ENCODE measurements around the gene DIPK1B. TPM values are rescaled to one million over a fixed set of nuclear protein-coding genes. Genes with fewer than 3 reads are reported as not detected.

The DIPK1B gene
- total and polyA plus RNA-seq, 10 of the 15 experiments (the other 5 are each of a cell fraction or from before 2014, with no cell fraction given) = 0.08 to 0.28 (median 0.13) TPM; not detected in 3

DNA sequence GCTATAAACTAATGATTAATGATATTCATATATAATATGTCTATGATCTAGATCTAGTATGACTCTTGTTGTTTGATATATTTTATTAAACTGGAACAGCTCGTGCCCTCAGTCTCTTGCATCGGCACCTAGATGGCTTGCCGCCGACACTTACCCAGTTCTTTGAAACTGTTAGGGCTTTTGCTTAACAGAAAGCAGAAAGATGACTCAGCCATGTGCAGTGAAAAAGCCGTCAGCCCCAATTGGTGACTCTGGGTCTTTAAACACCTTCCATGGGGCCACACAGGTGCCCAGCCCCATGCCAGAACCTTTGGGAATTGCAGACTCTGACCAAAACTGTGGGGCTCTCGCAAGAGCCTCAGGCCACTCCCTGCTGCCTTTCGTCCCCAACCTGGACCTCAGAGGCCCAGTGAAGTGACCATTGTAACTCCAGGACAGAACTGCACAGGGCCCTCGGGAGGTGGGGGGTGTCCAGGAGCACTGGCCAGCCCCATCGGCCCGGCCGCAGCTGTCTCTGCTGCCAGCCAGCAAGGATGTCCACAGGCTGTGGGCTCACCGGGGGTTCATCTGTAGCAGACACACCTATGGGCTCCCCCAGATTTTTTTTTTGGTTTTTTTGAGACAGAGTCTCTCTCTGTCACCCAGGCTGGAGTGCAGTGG, 22.6 kb downstream of the DIPK1B start:
- FAIRE-seq = no peak
- whole genome bisulfite sequencing (ENCODE audit: insufficient coverage, insufficient replicate concordance, low lambda C conversion rate, missing lambda C conversion rate) = 60% methylated on average over 11 of the region's 12 CpGs
- CTCF ChIA-PET = no interaction called here

More for the DNA sequence above, 22.6 kb downstream of the DIPK1B start:
- Histone ChIP-seq H3K4me1 (ENCODE audit: control insufficient read depth, insufficient read depth, low read length) (no peaks in the 10 kb centered on the region), H3K27ac (ENCODE audit: control insufficient read depth, insufficient read depth) (no peak overlapping the region), H3K9me3 (replicated peaks; ENCODE audit: control insufficient read depth, insufficient read depth, low read length) (no peaks in the 10 kb centered on the region), H3K4me3 (no peak overlapping the region), H4K20me1 (ENCODE audit: control insufficient read depth, insufficient read depth) (no peaks in the 10 kb centered on the region), H3K36me3 (ENCODE audit: control insufficient read depth in 2 of 2, insufficient read depth in 2 of 2, low read length in 1 of 2) (no peaks in the 10 kb centered on the region), H3K4me2 (ENCODE audit: control insufficient read depth, insufficient read depth) (no peak overlapping the region), H3K27me3 (replicated peaks in 1 of 2; ENCODE audit: control insufficient read depth in 2 of 2, insufficient read depth in 2 of 2, low read length in 1 of 2) (no peaks in the 10 kb centered on the region), H2AFZ (ENCODE audit: control insufficient read depth, low read depth, low read length) (no peak overlapping the region), H3K9ac (ENCODE audit: control insufficient read depth, insufficient read depth, low read length) (no peak overlapping the region), H3K79me2 (ENCODE audit: control insufficient read depth, insufficient read depth, low read length) (peaks cover under 1% of the 10 kb centered on the region; the same call in 1 of the 2 replicates)
- RAD21 ChIA-PET (ENCODE audit: unreplicated experiment) = no interaction called here
- no peak for DNase-seq (ENCODE audit: low read depth, low spot score)
- intact Hi-C loops (cut with micrococcal nuclease; ENCODE audit: unreplicated experiment) = no loop called here
- in situ Hi-C loops (cut with MboI) = no loop called here
- TF ChIP-seq HDGF (IDR thresholded peaks at IDR 0.05) (no peak), FOXK2 (IDR thresholded peaks at IDR 0.05) (no peak), DPF2 (IDR thresholded peaks at IDR 0.05) (no peak), RBBP5 (conservative IDR thresholded peaks at IDR 0.05) (no peak), NBN (IDR thresholded peaks at IDR 0.05) (no peak), YBX1 (IDR thresholded peaks at IDR 0.05) (no peak), RB1 (IDR thresholded peaks at IDR 0.05; ENCODE audit: borderline replicate concordance) (no peak), GABPA (IDR thresholded peaks at IDR 0.05; ENCODE audit: low read depth) (no peak)
- TF ChIP-seq, protein P1, sequence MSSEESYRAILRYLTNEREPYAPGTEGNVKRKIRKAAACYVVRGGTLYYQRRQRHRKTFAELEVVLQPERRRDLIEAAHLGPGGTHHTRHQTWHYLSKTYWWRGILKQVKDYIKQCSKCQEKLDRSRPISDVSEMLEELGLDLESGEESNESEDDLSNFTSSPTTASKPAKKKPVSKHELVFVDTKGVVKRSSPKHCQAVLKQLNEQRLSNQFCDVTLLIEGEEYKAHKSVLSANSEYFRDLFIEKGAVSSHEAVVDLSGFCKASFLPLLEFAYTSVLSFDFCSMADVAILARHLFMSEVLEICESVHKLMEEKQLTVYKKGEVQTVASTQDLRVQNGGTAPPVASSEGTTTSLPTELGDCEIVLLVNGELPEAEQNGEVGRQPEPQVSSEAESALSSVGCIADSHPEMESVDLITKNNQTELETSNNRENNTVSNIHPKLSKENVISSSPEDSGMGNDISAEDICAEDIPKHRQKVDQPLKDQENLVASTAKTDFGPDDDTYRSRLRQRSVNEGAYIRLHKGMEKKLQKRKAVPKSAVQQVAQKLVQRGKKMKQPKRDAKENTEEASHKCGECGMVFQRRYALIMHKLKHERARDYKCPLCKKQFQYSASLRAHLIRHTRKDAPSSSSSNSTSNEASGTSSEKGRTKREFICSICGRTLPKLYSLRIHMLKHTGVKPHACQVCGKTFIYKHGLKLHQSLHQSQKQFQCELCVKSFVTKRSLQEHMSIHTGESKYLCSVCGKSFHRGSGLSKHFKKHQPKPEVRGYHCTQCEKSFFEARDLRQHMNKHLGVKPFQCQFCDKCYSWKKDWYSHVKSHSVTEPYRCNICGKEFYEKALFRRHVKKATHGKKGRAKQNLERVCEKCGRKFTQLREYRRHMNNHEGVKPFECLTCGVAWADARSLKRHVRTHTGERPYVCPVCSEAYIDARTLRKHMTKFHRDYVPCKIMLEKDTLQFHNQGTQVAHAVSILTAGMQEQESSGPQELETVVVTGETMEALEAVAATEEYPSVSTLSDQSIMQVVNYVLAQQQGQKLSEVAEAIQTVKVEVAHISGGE (CRISPR knock-in tag; IDR thresholded peaks at IDR 0.05) = no peak
- TF ChIP-seq, protein P2, sequence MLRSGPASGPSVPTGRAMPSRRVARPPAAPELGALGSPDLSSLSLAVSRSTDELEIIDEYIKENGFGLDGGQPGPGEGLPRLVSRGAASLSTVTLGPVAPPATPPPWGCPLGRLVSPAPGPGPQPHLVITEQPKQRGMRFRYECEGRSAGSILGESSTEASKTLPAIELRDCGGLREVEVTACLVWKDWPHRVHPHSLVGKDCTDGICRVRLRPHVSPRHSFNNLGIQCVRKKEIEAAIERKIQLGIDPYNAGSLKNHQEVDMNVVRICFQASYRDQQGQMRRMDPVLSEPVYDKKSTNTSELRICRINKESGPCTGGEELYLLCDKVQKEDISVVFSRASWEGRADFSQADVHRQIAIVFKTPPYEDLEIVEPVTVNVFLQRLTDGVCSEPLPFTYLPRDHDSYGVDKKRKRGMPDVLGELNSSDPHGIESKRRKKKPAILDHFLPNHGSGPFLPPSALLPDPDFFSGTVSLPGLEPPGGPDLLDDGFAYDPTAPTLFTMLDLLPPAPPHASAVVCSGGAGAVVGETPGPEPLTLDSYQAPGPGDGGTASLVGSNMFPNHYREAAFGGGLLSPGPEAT (IDR thresholded peaks at IDR 0.05; ENCODE audit: low read depth) = no peak
- BruUV-seq (replicated peaks) = no TSS peak
- SMC1A ChIA-PET (ENCODE audit: uncharacterized antibody, unreplicated experiment) = no interaction called here
- POLR2A ChIA-PET = no interaction called here
- no peak for ATAC-seq

Measured in GM12878 (cell line).